NOMO-1 treated with DMSO at 0.1 percent for 48 hours (cell line): ENCODE measurements around the gene SDF2L1.
A peak's percentile ranks its signal among the peaks of the same experiment; 100 is the strongest.
"Not testable (repeated sequence)": the region's sequence is repeated elsewhere in the genome, so short reads cannot be mapped to it uniquely, and the experiment has no call there.

Source experiments
- DNase-seq: peaks from one replicate; lab custom pipeline; 2025; ENCODE audit not compliant: unreplicated experiment; lab: John Stamatoyannopoulos, UW

Gene SDF2L1

DNA sequence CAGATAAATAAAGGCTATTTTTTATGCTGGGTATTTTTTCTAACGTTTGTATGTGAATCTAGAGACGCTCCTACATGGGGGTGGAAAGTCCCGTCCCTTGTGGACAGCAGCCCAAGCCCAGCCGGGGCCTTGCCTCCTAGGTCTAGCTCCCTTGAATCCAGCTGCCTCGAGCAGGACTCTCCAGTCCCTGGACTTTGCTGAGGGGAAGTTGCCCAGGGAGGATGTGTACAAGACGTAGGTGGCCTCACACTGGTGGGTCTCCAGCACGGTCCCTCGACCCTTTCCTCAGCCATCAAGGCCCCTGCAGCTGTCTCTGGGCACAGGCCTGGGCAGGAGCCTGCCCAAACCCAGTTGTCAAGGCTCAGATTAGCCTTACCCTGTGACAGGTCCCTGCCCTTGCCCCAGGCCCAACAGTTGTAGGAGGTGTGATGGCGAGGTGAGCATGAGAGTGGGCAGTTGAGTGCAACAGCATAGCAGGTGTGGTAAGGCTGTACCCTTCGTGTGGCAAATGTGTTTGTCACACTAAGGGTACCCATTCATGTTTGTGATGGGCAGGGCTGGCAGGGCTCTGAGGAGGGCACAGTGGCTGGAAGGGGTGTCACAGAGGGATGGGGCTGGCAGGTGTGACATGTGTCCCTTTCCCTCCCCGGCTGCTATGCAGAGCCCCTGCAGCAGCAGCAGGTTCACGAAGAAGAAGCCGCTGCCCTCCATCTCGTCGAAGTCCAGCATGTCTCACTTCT, 6.2 kb upstream of the SDF2L1 start:
- DNase-seq, result no peak

DNA sequence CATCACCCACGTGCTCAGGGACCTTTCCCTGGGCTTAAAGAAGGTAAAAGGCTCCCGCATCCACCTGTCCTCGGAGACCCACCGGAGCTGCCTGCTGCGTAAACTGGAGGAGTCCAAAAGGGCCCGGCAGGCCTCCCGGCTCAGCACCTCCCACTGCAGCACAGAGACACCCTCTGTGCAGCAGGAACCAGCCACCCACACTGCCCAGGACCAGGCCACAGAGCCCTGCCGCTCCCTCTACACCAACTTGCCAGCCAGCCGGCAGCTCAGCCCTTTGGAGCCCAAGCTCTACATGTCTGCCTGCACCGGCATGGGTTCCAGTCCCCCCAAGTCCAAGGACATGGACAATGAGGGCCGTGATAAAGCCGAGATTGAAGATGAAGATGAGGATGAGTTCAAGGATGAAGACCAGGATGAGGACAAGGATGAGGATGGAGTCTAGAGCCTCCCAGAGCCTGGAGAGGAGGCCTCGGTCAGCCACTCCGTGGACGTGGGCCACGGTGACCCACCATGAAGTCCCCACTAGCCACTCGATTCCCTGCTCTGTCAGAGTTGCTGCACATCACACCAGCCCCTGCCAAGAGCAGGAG, 5.4 kb upstream of the SDF2L1 start:
- DNase-seq, result no peak

- DNase-seq, result not testable (repeated sequence)
Measured at GRCh38 chr22:21637450-21637849, 4.7 kb upstream of the SDF2L1 start.

- DNase-seq, result no peak
Measured at GRCh38 chr22:21639359-21639758, 2.7 kb upstream of the SDF2L1 start.

DNA sequence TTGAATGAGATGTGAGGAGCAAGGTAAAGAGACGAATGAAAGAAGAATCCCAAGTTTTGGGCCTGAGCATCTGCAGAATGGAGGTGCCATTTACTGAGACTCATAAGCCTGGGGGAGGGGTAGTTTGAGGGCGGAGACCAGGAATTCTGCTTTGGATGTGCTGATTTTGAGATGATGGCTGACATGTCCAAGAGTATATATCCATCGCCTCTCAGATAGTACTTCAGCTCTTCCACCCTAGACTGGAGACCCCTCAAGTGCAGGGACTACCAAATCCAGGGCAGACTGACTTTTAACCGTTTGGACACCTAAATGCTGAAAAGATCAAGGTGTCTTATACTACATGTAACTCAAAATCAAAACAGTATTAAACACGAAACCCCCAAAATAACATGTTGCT, 1.3 kb upstream of the SDF2L1 start:
- no peak for DNase-seq

DNA sequence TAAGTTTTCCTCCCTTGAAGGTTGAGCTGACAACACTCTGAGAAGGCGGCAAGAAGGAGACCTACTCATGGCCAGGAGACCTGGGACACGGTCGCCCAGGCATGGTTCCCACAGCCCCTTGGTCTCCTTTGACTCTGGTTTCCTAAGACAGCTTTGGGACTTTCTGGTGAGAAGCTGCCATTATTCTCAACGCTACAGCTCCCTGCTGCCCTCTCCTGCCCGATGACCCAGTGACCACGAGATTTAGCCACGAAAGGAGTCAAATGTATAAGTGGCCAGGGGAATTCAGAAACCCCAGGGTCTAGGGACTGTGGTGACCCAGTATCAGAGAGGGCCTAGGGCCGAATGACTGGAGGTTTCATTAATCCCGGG, 699 bp upstream of the SDF2L1 start:
- DNase-seq, result peak; percentile 59

DNA sequence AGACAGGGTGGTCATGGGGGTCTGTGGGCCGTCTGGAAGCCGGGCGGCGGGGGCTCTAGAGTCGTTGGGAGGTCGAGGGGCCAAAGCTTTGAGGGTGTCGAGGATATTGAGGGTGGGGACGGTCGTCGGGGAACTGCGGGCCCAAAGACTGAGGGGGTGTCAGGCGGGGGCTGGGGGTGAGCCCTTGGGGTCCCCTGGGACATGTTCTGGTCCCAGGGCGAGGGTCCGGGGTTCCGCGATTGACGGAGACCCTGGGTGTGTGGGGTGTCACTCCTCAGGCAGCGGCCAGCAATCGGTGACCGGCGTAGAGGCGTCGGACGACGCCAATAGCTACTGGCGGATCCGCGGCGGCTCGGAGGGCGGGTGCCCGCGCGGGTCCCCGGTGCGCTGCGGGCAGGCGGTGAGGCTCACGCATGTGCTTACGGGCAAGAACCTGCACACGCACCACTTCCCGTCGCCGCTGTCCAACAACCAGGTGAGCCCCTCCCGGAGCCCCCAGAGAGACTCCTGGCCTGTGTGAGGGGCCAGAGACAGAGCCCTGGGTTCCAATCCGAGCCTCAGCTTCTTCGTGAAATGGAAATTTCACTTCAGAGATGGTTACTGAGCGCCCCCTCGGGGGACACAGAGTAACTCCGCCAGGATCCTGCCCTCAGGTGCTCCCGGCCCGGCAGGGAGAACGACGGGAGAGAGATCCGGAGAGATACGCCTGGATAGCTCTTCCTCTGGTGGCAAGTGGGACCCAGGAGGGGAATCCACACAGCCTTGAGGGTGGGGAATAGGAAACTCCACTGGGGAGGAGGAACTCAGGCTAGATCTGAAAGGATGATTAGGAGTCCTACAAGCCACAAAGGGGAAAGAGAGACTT, 714 bp downstream of the SDF2L1 start:
- DNase-seq, result peak; percentile 69

- DNase-seq, result no peak
Measured at GRCh38 chr22:21643533-21644357, 1.6 kb downstream of the SDF2L1 start.

DNA sequence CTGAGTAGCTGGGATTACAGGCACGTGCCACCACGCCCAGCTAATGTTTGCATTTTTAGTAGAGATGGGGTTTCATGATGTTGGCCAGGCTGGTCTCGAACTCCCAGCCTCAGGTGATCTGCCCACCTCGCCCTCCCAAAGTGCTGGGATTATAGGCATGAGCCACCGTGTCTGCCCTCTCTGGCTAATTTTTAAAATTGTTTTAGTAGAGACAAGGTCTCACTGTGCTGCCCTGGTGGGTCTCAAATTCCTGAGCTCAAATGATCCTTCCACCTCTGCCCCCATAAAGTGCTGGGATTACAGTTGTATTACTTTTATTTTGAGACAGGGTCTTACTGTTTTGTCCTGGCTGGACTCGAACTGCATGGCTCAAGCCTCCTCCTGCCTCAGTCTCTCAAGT, 3.4 kb downstream of the SDF2L1 start:
- DNase-seq, result not testable (repeated sequence)

- peak; percentile 84 for DNase-seq
Measured at GRCh38 chr22:21646608-21647590, 4.8 kb downstream of the SDF2L1 start.

- no peak for DNase-seq
Measured at GRCh38 chr22:21650280-21650679, 8.2 kb downstream of the SDF2L1 start.

DNA sequence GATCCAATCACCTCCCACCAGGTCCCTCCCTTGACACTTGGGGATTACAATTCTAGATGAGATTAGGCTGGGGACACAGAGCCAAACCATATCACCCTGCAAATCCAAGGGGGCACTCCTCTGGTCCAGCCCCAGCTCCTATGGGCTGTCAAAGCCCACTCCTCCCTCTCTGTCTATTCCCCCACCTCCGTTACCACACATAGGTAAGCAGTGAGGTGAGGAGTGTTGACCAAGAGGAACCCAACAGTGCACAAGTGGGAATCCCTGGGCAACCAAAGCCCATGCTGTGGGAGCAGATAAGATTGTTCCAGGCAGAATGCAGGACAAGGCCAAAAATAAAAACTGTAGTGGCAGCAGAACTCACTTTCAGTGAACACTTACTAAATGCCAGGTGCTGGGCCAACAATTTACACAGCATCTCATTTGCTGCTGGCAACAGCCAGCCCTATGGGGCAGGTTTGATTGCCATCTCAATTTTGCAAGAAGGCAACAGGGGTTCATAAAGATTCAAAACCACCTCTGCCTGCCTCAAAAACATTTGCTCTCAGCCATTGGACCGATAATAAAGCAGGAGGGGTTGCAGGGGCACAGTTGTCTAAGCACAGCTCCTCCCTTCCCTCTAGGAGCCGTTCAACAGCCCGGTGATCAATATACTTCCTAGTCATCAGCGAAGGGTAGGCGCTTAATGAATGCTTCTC, 8.9 kb downstream of the SDF2L1 start:
- DNase-seq, result peak; percentile 7

DNA sequence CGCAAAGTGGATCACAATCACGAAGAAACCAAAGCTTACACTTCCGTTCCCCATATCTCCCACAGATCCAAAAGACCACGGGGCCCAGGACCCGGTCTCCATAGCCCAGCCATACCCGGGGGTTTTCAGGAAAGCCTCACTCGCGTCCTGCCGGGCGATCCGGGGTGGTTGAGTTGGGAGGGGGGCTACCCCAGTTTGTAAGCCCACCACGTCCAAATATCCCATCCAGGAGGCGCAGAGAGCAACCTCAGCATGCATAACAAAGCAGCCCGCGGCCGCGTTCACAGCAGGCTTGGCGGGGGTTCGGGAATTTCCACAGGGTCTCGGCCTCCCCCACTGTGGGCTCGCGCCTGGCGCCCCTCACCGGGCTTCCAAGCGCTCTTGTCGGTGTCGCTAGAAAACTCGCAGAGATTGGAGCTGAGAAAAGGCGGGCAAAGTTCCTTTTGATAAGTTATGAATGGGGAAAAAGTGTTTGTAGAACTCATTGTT, 9.5 kb downstream of the SDF2L1 start:
- no peak for DNase-seq

DNA sequence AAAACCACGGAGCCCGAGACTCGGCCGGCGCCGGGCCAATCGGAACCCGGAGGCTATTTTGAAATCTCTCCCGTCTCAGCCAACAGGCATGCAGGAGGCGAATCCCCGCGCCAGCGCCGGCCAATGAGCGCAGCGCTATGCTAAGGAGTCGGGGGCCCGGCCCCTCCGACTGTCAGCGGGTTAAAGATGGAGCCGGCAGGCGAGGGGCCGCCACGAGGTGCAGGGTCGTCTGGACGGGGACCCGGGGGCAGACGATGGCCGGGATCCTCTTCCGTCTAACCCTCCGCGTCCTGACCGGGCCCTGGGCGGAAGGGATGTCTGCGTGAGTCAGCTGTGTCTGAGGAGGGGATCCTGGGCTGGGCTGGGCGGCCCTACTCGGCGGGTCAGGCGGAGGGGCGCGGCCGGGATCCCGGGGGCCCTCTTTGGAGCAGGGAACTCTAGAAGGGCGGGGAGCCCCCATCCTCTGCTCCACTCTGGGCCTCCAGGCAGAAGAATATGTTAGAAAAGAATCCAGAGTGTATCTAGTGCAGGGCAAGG, 10.0 kb downstream of the SDF2L1 start:
- DNase-seq, result peak; percentile 88

DNA sequence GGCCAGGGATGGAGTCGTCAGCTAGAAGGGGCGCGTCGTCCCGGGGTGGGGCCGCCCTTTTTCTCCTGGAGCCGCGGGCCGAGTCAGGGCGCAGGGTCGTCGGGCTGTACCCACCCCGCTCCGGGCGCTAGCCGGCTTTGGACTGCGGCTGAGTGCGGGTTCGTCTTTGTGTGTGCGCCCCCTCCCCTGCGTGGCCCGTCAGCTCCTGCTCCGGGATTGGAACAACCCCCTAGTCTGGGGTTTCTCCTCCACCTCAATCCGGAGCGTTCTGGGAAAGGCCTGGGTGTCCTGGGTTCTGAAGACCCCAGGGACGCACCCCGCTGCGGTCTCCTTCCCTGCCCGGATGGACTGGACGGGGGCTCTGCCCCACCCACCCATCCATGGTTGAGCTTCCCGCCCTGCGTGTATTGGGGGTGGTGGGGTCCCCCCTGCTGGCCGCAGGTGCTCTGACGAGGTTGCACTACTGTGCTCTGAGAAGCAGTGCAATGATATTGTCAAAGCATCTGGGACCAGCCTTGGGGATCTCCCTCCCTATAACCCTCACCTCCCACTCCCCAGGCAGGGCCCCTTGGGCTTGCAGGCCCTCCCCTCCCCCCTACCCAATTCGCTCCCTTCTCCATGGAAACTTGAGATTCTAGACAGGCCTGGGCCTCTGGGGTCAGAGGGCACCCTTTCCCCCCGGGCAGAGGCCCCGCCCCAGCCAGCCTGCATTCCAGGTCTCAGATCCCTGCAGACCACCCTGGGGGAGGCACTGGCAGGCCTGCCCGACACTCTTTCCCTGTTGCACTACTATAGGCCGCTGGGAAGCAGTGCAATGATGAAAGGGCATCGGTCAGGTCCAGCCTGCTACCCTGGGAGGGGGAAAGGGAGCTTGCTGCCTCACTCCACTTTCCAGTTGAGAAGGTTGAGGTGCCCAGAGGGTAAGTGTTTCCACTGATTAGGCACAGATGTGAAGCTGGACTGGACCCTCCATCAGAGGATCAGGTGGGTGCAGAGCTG, 10.7 kb downstream of the SDF2L1 start:
- no peak for DNase-seq

DNA sequence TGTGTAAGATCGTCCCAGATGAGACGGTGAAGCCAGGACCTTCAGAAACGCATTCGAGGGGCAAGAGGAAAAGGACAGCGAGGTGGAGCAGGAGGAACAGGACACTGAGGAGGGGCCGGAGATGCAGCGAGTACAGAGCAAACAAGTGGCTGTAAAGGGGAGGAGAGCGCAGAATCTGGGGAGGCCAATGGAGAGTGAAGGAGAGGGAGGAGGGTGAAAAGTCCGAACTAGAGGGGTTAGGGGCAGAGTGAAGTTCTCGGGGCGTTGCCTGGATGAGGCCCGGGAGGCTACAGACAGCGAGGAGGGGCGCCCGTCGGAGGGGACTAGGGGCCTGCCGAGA, 14.9 kb downstream of the SDF2L1 start:
- no peak for DNase-seq

- DNase-seq, result peak; percentile 75
Measured at GRCh38 chr22:21657360-21658032, 15.4 kb downstream of the SDF2L1 start.
